GM12878 (cell line): ENCODE results near the gene PTCD1. TPM values are rescaled to one million over a fixed set of nuclear protein-coding genes. Genes with fewer than 3 reads are reported as not detected.
A peak's percentile ranks its signal among the peaks of the same experiment; 100 is the strongest.

Experiments used
- ATAC-seq: fragments of 200-7000 bp; cut with Tn5 transposase; 3 replicates; pipeline ENCODE4 v1.9.1; 2020; ENCODE audit warnings: mild to moderate bottlenecking, moderate library complexity
- BruUV-seq: library from RNA; stranded (reverse); fragments of 400-500 nt; replicated peaks from 2 replicates; lab custom pipeline; 2021; lab: Mats Ljungman, UMichigan
- CTCF ChIA-PET: fragments of 300-600 bp; sonication (Branson Sonifier 250); formaldehyde crosslinking; extraction: SDS; loops from one replicate; lab custom pipeline; 2021; ENCODE audit warnings: inconsistent platforms; lab: Yijun Ruan, JAX
- POLR2A ChIA-PET: fragments of 350-600 bp; formaldehyde crosslinking; extraction: SDS; loops from one replicate; lab custom pipeline; 2021; ENCODE audit warnings: inconsistent platforms; lab: Charles Lee
- RAD21 ChIA-PET: fragments of 300-600 bp; sonication (Branson Sonifier 250); formaldehyde crosslinking; loops from one replicate; lab custom pipeline; 2023; ENCODE audit warnings: antibody characterized with exemption; ENCODE audit not compliant: unreplicated experiment; lab: Charles Lee
- SMC1A ChIA-PET: fragments of 300-600 bp; sonication (Branson Sonifier 250); formaldehyde crosslinking; loops from one replicate; lab custom pipeline; 2023; ENCODE audit not compliant: unreplicated experiment, uncharacterized antibody; lab: Charles Lee
- DNase-seq: peaks from one replicate; pipeline ENCODE4 v3.0.0-alpha.2; 2011; ENCODE audit warnings: low read depth, low spot score
- FAIRE-seq: peaks from 3 replicates; lab custom pipeline; 2011; peaks lifted over from hg19 to GRCh38; lab: Jason Lieb, UNC
- H2AFZ ChIP-seq: 2 replicates; pipeline ENCODE4 v1.6.0; 2011; ENCODE audit warnings: low read depth, low read length, control low read depth; ENCODE audit not compliant: control insufficient read depth
- H3K27ac ChIP-seq: 2 replicates; pipeline ENCODE4 v1.5.1; 2011; ENCODE audit warnings: control low read depth; ENCODE audit not compliant: control insufficient read depth, insufficient read depth
- H3K27me3 ChIP-seq, 2 experiments: replicated peaks in 1 of 2; 2 replicates each; pipeline versions ENCODE4 v1.6.0 to v1.6.1; 2011; ENCODE audit warnings: low read length in 1 of 2; ENCODE audit not compliant: control insufficient read depth in 2 of 2, insufficient read depth in 2 of 2
- H3K36me3 ChIP-seq, 2 experiments: 2 replicates each; pipeline ENCODE4 v1.5.1; 2011; ENCODE audit warnings: low read length in 1 of 2; ENCODE audit not compliant: control insufficient read depth in 2 of 2, insufficient read depth in 2 of 2
- H3K4me1 ChIP-seq: 2 replicates; pipeline ENCODE4 v1.6.1; 2011; ENCODE audit warnings: mild to moderate bottlenecking, low read length, moderate library complexity, mixed read lengths; ENCODE audit not compliant: control insufficient read depth, insufficient read depth
- H3K4me2 ChIP-seq: 2 replicates; pipeline ENCODE4 v1.6.0; 2011; ENCODE audit warnings: control low read depth; ENCODE audit not compliant: control insufficient read depth, insufficient read depth
- H3K4me3 ChIP-seq: fragments of 200-600 bp; sonication (generic); 2 replicates; pipeline ENCODE4 v1.5.1; 2016
- H3K79me2 ChIP-seq: 2 replicates; pipeline ENCODE4 v1.6.0; 2011; ENCODE audit warnings: low read length; ENCODE audit not compliant: control insufficient read depth, insufficient read depth
- H3K9ac ChIP-seq: 2 replicates; pipeline ENCODE4 v1.8.0; 2011; ENCODE audit warnings: low read length, control low read depth, mixed read lengths; ENCODE audit not compliant: control insufficient read depth, insufficient read depth
- H3K9me3 ChIP-seq: replicated peaks from 3 replicates; pipeline ENCODE4 v1.5.1; 2011; ENCODE audit warnings: mild to moderate bottlenecking, low read length; ENCODE audit not compliant: control insufficient read depth, insufficient read depth
- H4K20me1 ChIP-seq: 2 replicates; pipeline ENCODE4 v1.6.0; 2011; ENCODE audit not compliant: control insufficient read depth, insufficient read depth
- BCL3 ChIP-seq: IDR thresholded peaks from 2 replicates; pipeline ENCODE4 v1.6.1; 2011; ENCODE audit warnings: borderline replicate concordance, low read depth, mild to moderate bottlenecking, moderate library complexity, low read length; ENCODE audit not compliant: insufficient read depth, poor library complexity, severe bottlenecking
- NFYB ChIP-seq: IDR thresholded peaks from 2 replicates; pipeline ENCODE4 v1.6.1; 2011; ENCODE audit warnings: low read depth, mild to moderate bottlenecking, low read length, improper control_type of control experiment, moderate library complexity; ENCODE audit not compliant: insufficient read depth
- POLR2A ChIP-seq: IDR thresholded peaks from 2 replicates; pipeline ENCODE4 v1.6.1; 2011; ENCODE audit warnings: low read depth, mild to moderate bottlenecking, low read length
- POLR2AphosphoS2 ChIP-seq: IDR thresholded peaks from 2 replicates; pipeline ENCODE4 v1.6.1; 2011; ENCODE audit warnings: low read depth, mild to moderate bottlenecking, low read length, improper control_type of control experiment, moderate library complexity
- SIN3A ChIP-seq: IDR thresholded peaks from 2 replicates; pipeline ENCODE4 v1.6.1; 2012; ENCODE audit warnings: low read depth, low read length, improper control_type of control experiment
- STAT3 ChIP-seq: IDR thresholded peaks from 2 replicates; pipeline ENCODE4 v1.6.1; 2011; ENCODE audit warnings: low read depth, low read length, improper control_type of control experiment
- WGBS: methylation state at CpG from one replicate; pipeline ENCODE4 v1.1.6; 2016; ENCODE audit warnings: low lambda C conversion rate; ENCODE audit not compliant: insufficient replicate concordance, insufficient coverage; ENCODE audit errors: missing lambda C conversion rate; 5-methylcytosine and 5-hydroxymethylcytosine counted together
- in situ Hi-C: fragments of 300-500 bp; cut with MboI; formaldehyde crosslinking; loops from 9 replicates; pipeline ENCODE4 v1.14.3; 2018; ENCODE audit warnings: mixed read lengths
- intact Hi-C: fragments of 100-400 bp; cut with micrococcal nuclease; formaldehyde crosslinking; loops from one replicate; pipeline ENCODE4 v1.14.2; 2022; ENCODE audit not compliant: unreplicated experiment
- polyA plus RNA-seq, 11 experiments: library from polyadenylated mRNA; depleted of rRNA in 4 of 11; unstranded in 6 of 11; stranded (reverse) in 5 of 11; fragments of >200 nt; fragmentation: Nextera tagmentation in 4 of 11; fragmentation: Illumina TruSeq in 1 of 11; extraction: Ambion mirVana in 4 of 11; extraction: Trizol in 1 of 11; gene quantifications; 1 replicate in 1 of 11; 2 replicates in 10 of 11; pipeline versions ENCODE4 v1.2.1 to v1.2.3, GENCODE V29; 2011 to 2016; ENCODE audit warnings: inconsistent platforms in 2 of 11, missing spikeins in 2 of 11, low read depth in 1 of 11
- total RNA-seq, 4 experiments: library from RNA; depleted of rRNA in 3 of 4; stranded (reverse); fragments of >200 nt in 3 of 4; fragmentation: Illumina TruSeq in 1 of 4; extraction: Trizol in 1 of 4; gene quantifications; 2 replicates each; pipeline versions ENCODE4 v1.2.1 to v1.2.3, GENCODE V29; 2013 to 2021

Gene PTCD1
- total and polyA plus RNA-seq, 10 of the 15 experiments (the other 5 are each of a cell fraction or from before 2014, with no cell fraction given) = 0.26 to 9.7 (median 5.0) TPM

GRCh38 chr7:99396418-99397296 lies 41.9 kb downstream of the PTCD1 start:
- Histone ChIP-seq H3K27ac (no peak overlapping the region), H3K4me2 (no peak overlapping the region), H3K9me3 (no peaks in the 10 kb centered on the region), H3K4me3 (no peak overlapping the region), H3K4me1 (peaks cover 4% of the 10 kb centered on the region; the same call in 1 of the 2 replicates), H3K9ac (no peak overlapping the region), H4K20me1 (no peaks in the 10 kb centered on the region), H3K79me2 (no peaks in the 10 kb centered on the region; the same call in 1 of the 2 replicates), H2AFZ (no peak overlapping the region), H3K36me3 (peaks cover 49 to 62% of the 10 kb centered on the region in 2 experiments), H3K27me3 (no peaks in the 10 kb centered on the region)
- RAD21 ChIA-PET = no interaction called here
- in situ Hi-C loops = no loop called here
- no peak for ATAC-seq
- 59% methylated on average over 21 of the region's 21 CpGs for WGBS
- SMC1A ChIA-PET = no interaction called here
- CTCF ChIA-PET = no interaction called here
- POLR2A ChIA-PET = no interaction called here
- intact Hi-C loops = no loop called here
- TSS peak; percentile 8 for BruUV-seq
- TF ChIP-seq BCL3 (peak; percentile 18), POLR2AphosphoS2 (0 out of 2 replicates have a peak, but pooled peaks have one; percentile 12), POLR2A (peak; percentile 26), STAT3 (no peak), NFYB (no peak), SIN3A (no peak)
- DNase-seq = no peak
- no peak for FAIRE-seq
